Tongue (tissue), 2 donors: Measurements from ENCODE around the gene DNAI1. TPM values are rescaled to one million over a fixed set of nuclear protein-coding genes. Genes with fewer than 3 reads are reported as not detected.
"Not testable (repeated sequence)": the region's sequence is repeated elsewhere in the genome, so short reads cannot be mapped to it uniquely, and the experiment has no call there.

Experiments used
- DNase-seq: peaks from one replicate; pipeline ENCODE4 v3.0.0-alpha.2; 2015
- total RNA-seq: library from RNA; depleted of rRNA; stranded (reverse); fragments of >200 nt; gene quantifications from one replicate; pipeline ENCODE4 v1.2.3, GENCODE V29; 2014

Gene DNAI1
- total RNA-seq, 1 donor from 2014 or later: not detected

- DNase-seq: peak; percentile 72
These were observed 55.1 kb downstream of the DNAI1 start for GRCh38 chr9:34513567-34514214.

DNA sequence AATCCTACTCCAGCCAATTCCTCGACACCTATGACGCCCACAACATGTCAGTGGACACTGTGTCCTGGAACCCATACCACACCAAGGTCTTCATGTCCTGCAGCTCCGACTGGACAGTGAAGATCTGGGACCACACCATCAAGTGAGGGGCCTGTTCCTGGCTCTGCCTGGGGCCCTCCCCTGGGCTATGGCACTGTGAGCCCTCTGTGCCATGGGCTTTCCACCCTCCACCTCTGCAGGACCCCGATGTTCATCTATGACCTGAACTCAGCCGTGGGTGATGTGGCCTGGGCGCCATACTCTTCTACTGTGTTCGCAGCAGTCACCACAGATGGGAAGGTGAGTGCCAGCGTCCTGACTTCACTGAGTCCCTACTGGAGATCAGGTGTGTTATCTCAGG is 55.8 kb downstream of the DNAI1 start:
- no peak for DNase-seq

DNA sequence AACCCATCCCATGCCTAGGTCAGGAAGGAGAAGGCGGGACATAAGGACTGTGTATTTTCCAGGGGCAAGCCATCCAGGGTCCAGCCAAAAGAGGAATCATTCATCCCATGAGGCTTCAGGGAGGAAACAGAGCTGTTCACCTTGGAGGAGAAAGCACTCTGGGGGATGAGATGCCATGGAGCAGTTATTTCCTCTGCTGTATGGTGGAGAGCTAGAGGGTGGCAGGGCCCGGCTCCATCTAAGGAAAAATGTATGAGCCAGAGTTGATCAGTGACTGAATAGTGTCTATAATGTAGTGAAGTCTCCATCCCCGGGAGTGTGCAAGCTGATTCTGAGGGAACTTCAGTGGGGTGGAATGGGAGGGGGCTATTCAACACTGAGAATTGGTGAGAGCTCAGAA is 56.2 kb downstream of the DNAI1 start:
- DNase-seq: no peak

- no peak for DNase-seq
These were observed 57.4 kb downstream of the DNAI1 start for GRCh38 chr9:34515959-34516358.

GRCh38 chr9:34517185-34517584 is 58.6 kb downstream of the DNAI1 start:
- no peak for DNase-seq

- peak; percentile 90 for DNase-seq
These were observed 59.6 kb downstream of the DNAI1 start for GRCh38 chr9:34518110-34518616.

GRCh38 chr9:34518896-34519295 is 60.3 kb downstream of the DNAI1 start:
- DNase-seq: no peak

- no peak for DNase-seq
These were observed 60.9 kb downstream of the DNAI1 start for GRCh38 chr9:34519321-34520020.

- DNase-seq: no peak
These were observed 61.5 kb downstream of the DNAI1 start for GRCh38 chr9:34520096-34520495.

- no peak for DNase-seq
These were observed 62.1 kb downstream of the DNAI1 start for GRCh38 chr9:34520505-34521385.

- DNase-seq: no peak
These were observed 62.9 kb downstream of the DNAI1 start for GRCh38 chr9:34521406-34522045.

DNA sequence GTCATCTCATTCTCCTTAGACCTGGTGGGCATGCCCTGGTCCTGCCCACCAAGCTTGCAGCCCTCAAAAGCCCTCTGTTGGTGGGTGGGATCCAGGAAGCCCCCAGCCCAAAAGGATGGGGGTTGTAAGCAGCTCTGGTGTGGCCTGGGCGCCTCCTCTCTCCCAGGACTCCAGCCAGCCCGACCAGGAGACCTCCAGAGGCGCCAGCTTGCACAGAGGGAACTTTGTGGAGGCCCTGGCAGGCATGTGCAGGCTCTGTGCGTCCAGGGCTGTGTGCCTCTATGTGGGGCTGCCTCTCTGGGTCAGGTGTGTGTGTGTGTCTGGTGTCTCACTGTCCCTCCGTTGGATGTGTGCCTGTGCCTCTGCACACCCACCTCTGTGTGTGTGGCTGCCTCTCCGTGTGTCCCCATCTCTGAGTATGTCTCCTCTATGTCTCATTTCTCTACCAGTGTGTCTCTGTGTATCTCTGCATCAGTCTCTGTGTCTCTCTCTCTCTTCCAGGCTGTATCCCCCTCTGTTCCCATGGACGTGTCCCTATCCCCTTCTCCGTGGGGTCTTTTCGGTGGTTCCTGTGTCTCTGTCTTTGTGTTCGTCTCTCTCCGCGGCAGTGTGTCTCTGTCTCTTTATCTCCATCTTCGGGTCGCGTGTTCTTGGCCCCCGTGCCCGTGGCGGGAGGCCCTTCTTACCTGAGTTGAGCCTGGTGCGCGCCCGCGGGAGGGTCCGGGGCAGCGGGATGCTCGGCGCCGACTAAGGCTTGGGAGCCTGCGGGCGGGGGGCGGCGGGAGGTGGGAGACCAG is 63.7 kb downstream of the DNAI1 start:
- DNase-seq: no peak

GRCh38 chr9:34522971-34523797 is 64.6 kb downstream of the DNAI1 start, which contains the start of gene ENHO:
ENHO (minus strand) TSS chr9:34522990; CDS start chr9:34521695, 1,295 bp downstream.
- peak; percentile 96 for DNase-seq

DNA sequence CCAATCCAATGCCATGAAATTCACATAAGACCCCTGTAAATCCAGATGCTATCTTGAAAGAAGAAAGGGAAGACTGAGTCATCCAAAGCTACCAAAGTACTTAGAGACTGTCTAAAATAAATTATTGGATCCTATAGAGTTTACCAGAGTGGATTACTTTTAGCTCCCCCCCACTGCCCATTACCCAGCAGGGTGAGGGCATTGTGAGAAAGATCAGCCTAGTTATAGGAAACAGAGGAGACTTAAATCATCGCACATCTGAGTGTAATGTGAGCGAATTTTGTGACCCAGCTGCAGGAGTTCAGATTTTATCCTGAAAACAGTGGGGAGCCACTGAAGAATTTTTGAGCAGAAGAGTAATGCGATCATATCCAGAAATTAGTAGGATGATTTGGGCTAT is 65.7 kb downstream of the DNAI1 start:
- DNase-seq: no peak

- no peak for DNase-seq
These were observed 67.4 kb downstream of the DNAI1 start for GRCh38 chr9:34526026-34526425.

DNA sequence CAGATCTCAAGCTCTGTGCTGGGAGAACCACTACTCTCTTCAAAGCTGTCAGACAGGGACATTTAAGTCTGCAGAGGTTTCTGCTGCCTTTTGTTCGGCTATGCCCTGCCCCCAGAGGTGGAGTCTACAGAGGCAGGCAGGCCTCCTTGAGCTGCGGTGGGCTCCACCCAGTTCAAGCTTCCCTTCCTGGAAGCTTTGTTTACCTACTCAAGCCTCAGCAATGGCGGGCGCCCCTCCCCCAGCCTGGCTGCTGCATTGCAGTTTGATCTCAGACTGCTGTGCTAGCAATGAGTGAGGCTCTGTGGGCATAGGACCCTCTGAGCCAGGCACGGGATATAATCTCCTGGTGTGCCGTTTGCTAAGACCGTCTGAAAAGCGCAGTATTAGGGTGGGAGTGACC is 73.4 kb downstream of the DNAI1 start:
- not testable (repeated sequence) for DNase-seq

DNA sequence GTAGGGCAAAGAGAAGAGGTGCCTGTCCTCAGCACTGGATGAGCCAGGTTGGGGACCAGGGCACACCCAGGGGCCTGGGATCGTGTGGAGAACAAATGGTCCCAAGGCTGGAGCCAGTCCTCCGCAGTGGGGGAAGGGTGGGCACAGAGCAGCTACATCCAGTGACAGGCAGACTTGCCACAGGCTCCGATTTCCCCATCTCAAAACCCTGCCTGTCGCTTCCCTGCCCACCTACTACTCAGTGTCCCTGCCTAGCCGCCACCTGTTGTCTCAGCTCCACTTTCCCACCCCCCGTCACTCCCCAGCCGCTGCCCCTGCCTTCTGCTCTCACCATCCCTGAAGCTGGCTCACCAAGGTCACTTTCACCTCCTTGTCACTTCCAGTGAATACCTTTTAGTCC is 78.1 kb downstream of the DNAI1 start:
- DNase-seq: no peak

DNA sequence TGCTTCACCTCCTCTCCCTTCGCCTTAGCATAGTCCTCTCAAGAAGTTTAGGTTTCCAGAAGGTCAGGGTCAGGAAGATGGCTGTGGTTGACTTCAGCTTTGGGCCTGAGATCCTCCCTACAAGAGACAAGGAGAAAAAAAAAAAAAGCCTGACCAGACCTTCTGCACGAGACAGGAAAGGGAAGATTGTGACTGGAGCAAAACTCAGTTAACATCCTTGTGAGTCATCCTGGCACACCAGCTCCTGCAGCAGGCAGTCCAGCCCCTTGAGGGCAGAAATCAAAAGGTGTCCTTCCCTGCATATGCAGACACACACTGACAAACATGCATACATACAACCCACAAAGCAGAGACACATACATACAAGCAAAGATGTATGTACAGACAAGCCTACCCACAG is 82.2 kb downstream of the DNAI1 start:
- no peak for DNase-seq

- DNase-seq: no peak
These were observed 82.9 kb downstream of the DNAI1 start for GRCh38 chr9:34541540-34541939.

GRCh38 chr9:34544035-34544434 is 85.4 kb downstream of the DNAI1 start:
- DNase-seq: no peak
